ENCODE results near the gene TUT4.

GRCh38 chr1:52579415-52579814 is 26.5 kb upstream of the TUT4 start:
- TF ChIP-seq CTCF (conservative IDR thresholded peaks at IDR 0.05; ENCODE audit: low read depth, low read length) (no peak), EZH2 (IDR thresholded peaks at IDR 0.05; ENCODE audit: borderline replicate concordance, low read depth, low read length, poor library complexity, severe bottlenecking) (no peak)
